DMS 273 treated with DMSO at 0.1 percent for 48 hours (cell line): Measurements from ENCODE around the gene HOXD3.

ENCODE experiments used
- DNase-seq: peaks from one replicate; lab custom pipeline; 2025; lab: John Stamatoyannopoulos, UW

Gene HOXD3

DNA sequence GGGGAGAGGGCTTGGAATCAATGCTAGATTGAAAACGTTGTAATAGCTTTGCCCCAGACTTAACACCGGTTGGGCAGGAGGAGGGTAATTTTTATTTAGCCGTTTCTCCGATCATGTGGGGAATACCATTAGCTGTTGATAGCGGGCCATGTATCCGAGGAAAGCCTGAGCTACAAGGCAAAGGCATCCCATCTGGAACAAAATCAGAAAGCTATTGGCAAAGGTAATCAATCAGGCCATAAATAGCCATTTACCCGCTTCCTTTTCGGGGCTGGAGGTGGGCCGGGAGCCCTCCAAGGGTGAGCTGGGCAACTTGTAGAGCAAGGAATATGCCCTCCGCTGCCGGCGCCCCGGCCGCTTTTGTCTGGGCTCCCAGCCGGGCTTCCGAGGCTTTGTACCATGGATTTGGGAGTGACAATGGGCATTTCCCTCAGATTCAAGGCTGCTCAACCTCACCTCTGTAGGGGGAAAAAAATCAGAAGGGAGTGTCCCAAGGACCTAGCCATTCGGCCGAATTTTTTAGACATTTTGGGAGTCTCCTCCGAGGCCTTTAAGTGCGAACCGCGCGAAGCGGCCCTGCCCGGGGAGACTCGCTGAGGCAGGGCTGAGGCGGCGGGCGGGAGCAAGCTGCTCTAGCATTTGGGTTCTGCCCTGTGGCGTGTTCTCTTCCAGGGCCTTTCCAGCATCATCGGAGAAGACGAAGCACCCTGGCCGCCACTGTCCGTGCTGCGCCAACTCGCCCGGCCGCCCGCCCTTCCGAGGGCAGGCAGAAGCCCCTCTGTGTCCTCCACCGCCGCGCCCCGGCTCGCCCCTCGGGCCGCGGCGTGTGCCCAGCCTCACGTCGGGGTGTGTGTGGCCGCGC is 35.7 kb upstream of the HOXD3 start:
- DNase-seq = no peak

DNA sequence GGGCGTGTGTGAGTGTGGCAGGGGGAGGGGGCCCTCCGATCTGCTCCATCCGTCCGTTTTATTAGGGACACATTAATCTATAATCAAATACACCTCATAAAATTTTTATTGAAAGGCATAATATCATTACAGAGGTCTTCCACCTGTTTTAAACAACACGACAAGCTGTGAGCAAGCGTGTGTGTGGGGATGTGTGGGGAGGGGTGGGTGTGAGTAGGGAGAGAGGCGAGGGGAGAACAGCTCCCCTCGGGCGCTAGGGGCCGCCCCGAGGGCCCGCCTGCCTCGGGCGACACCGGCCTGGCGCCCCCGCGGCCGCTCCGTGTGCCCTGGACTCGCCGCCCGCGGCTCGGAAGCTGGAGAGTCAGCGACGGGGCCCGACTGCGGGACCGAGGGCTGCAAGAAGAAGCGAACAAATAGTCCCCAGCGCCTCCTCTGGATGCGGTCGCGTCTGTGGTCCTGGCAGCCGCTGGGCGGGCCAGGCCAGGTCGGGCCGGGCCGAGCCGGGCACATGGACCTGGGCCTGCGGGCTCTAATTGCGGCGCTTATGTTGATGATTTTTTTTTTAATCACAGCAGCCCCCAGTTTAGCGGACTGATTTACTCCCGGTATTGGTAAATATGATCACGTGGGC is 34.9 kb upstream of the HOXD3 start:
- DNase-seq = no peak

DNA sequence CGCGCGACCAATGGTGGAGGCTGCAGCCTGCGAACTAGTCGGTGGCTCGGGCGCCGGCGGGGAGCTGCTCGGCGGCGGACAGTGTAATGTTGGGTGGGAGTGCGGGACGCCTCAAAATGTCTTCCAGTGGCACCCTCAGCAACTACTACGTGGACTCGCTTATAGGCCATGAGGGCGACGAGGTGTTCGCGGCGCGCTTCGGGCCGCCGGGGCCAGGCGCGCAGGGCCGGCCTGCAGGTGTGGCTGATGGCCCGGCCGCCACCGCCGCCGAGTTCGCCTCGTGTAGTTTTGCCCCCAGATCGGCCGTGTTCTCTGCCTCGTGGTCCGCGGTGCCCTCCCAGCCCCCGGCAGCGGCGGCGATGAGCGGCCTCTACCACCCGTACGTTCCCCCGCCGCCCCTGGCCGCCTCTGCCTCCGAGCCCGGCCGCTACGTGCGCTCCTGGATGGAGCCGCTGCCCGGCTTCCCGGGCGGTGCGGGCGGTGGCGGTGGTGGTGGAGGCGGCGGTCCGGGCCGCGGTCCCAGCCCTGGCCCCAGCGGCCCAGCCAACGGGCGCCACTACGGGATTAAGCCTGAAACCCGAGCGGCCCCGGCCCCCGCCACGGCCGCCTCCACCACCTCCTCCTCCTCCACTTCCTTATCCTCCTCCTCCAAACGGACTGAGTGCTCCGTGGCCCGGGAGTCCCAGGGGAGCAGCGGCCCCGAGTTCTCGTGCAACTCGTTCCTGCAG is 34.3 kb upstream of the HOXD3 start, which contains the start of gene HOXD9:
HOXD9 (plus strand) TSS at position 37 of the 728 bp plus-strand sequence; CDS start at position 87, 50 bp downstream.
- no peak for DNase-seq

DNA sequence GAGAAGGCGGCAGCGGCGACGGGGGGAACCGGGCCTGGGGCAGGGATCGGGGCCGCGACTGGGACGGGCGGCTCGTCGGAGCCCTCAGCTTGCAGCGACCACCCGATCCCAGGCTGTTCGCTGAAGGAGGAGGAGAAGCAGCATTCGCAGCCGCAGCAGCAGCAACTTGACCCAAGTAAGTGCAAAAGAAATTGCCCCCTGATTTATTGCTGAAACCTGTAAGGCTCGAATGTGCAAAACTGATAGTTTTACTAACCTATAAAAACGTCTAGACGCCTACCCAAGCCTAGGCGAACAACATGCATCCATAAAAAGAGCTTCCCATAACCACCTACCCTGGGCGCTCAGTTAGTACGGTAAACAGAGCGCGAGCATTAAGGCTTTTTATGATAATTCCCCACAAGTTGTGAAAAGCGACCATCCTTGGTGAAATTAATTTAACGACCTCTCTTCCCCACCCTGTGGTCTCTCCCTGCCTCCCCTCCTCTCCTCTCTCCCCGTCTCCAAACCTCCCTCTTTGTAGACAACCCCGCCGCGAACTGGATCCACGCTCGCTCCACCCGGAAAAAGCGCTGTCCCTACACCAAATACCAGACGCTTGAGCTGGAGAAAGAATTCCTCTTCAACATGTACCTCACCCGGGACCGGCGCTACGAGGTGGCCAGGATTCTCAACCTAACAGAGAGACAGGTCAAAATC is 33.5 kb upstream of the HOXD3 start:
- no peak for DNase-seq

DNA sequence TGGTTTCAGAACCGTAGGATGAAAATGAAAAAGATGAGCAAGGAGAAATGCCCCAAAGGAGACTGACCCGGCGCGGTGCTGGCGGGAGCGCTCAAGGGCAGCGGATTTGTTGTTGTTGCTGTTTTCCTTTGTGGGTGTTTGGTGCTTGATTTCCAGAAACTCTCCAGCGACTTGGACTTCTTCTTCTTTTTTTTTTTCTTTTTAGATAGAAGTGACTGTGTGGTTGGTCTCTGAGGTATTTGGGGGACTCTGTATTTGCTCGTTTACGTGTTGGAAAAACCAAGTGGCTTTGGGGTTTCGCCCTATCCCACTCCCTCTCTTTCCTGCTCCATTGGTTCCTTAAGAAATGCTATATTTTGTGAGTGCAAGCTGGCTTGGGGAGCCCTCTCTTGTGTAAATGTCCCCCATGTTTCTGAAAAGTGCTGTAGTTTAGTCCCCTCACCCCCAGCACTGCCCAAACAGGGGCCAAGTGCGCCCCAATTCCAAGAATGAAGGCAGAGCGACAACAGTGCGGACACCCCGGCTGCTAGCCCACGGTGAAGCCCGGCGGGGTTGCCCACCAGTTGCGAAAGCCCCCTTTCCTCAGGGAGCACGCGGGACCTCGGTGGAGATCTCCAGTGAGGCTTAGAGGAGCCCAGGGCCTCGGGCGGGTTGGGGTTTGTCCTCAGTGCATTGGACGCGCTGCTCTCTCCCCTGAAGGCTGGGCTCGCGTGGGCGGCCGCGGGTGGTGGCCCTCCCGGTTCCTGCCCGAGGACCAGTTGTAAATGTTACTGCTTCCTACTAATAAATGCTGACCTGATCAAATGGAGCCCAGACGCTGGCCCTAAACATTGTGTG is 32.8 kb upstream of the HOXD3 start:
- no peak for DNase-seq

DNA sequence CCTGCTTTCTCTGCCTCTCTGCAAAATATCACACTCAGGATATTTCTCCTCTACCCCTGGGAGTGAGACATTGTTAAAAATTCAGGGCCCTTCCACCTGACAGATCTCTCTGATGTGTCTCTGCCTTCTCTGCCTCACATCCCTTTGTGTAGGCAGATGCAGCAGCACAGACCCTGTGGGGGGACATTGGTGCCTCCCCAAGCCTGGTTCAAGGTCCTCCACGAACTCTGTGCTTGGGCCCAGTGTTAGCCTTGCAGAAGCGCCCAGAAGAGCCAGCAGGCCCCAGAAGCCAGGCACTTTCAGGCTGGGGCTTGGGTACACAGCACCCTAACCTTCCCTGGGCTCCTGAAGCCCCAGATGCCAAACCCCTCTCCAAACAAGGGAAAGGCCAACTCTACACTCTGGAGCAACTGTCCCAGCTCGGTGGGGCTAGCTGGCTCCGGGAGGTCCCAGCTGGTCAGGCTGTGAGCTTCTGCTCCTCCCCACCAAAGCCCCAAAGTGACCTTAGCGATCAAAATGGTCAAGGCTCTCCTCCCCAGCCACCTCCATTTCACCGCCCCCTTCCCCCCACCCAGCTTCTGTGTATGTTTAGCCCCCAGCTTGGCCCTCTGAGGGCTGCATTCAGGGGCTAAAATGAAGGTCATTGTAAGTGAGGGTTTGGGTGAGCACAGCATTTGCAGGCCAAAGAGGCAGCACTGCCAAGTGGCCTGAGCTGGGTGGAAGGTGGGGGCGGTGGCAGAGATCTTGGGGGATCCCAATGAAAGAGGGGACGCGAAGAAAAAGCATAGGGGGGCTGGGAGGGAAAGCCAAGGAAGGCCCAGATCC is 31.9 kb upstream of the HOXD3 start:
- no peak for DNase-seq

DNA sequence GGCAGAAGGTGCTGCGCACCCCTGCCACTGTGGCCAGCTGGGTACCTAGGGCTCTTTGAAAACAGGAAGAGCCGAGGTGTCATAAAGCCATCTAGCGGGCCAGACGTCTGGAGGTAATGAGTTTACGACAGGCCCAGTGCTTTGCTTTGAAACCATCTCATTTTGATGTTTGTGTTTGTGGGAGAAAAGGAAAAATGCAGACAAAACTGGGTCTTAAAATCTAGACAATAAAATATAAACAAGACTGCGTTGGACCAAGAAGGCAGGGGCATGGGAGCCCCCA is 31.4 kb upstream of the HOXD3 start:
- no peak for DNase-seq

DNA sequence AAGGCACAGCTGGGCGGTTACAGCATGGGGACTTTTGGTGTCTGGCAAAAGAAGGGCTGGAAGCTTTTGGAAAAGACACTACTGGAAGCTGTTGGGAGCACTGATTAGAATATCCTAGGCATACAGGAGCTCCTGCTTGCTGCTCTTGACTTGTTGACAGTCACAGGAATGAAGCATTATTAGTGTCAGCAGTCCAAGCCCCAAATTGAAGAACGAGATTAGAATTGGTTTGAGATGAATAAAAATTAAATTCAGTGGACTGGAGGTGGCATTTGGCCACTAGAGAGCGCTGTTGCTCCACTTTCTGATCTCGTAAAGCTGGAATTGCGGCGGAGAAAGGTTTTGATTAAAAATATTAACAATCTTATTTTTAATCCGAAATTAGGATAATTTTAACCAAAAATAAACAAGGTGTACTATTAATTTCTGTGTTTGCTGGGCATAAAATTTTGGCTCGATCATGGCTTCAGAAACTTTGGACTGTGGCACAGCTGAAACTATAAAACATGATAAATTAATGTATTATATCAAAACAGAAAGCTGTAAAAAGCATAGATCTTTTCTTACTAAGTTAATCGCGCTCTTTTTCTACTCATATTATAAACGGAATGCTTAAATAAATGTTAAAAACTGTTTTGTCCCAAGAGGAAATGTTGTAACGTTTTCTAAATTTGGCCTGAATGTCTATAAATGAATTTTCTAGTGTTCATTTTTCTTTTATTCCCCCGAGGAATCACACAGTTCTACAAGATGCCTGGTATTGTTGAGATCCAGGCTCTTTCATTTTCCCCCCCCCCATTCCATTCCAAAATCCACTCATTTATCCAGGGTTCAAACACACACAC is 30.0 kb upstream of the HOXD3 start:
- DNase-seq = no peak

DNA sequence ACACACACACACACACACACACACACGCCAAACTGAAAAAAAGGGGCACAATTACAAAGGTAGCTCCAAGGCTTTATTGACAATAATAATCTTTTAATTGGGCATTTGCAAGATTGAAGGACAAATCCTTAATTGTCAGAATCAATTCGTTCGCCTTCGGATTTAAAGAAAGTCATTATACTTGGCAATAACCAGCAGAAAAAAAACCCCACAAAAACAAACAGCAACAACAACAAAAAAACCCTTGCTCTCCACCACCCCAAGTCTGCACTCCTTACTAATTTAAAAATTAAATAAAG is 29.4 kb upstream of the HOXD3 start:
- no peak for DNase-seq

DNA sequence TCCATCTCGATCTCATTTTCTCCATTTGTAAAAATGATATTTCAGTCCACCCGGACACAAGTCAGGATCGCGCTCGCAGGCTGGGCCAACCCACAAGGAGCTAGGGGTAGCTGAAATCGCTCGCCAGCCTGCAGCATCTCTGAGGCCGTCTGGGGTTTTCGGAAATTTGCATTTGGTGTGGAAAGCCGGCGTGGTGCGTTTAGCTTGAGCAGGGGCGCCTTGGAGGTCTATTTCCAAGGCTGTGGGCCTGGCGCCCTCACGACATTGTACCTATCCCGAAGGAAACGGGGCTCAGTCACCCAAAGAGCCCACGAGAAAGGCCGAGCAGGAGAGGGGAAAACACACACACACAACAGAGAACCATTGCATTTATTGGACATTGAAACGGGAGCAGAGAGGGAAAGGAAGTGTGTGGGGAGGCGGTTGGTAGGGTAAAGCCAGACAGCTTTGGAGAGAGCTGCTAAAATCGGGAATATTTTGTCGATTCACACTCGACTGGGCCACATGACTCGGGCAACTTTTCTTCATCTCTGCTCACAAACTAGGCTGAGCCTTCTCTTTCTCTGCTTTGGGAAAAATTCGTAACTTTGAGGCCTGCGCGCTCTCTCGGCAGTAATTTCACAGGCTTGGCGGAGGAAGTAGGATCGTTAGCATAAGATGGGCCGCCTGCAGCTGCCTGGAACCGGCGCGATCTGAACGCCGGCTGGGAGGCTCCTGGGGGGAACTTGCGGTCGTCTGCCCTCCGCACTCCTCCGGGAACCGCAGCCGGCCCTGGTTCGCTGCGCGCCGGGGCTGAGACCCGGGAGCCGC is 28.7 kb upstream of the HOXD3 start:
- no peak for DNase-seq

DNA sequence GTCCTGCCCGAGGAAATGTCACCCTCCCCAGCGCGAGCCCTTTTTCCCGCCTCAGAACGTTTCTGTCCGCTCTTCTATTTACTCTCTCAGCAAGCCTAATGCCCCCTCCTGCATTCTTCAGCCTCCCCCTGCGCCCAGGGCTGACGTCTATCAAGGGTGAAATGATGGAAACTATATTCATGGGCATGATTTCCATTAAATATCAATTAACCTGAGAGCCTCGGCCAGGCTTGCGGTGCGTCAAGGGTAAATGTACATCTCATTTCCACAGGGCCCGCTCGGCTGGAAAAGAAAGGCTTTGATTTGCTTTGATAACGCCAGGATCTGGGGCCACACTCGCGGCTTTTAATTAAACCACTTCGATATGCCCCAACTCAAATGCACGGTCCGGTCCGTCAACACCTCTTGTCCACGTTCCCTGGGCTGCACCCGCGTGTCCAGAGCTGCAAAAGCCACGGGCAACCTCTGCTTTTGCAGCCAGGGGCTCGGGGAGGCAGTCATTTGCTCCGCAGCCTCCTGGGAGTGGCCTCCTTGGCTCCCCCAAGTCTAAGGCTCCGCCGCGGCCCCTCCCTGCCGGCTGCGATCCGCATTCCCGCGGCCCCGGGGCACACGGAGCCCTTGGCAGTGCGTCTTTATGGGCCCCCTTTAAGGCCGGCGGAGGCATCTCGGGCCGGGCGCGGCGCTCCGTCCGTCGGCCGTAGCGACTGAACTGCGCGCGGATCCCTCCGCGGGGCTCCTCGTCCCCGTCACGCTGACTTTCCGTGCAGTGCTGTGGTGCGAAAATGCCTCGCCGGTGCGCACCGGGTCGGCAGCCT is 27.9 kb upstream of the HOXD3 start, which contains the start of gene HOXD8:
HOXD8 (plus strand) TSS at position 724 of the 815 bp plus-strand sequence. CDS start 662 bp downstream, outside the sequence.
- DNase-seq = no peak

DNA sequence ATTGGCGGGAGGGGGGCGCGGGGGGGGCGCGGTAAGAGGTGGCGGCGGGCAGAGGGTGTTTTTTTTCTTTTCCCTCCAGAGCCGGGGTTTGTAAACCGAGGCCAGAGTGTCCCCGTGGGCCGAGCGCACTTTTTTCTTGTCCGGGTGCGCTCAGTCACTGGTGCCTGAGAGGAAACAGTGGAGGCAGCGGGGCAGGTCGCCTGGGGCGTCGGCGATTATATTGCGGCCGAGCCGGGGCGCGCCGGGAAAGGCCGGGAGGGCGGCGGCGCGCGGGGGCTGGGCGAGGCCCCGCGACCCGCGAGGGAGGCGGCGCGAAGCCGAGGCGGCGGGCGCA is 27.3 kb upstream of the HOXD3 start:
- DNase-seq = no peak

DNA sequence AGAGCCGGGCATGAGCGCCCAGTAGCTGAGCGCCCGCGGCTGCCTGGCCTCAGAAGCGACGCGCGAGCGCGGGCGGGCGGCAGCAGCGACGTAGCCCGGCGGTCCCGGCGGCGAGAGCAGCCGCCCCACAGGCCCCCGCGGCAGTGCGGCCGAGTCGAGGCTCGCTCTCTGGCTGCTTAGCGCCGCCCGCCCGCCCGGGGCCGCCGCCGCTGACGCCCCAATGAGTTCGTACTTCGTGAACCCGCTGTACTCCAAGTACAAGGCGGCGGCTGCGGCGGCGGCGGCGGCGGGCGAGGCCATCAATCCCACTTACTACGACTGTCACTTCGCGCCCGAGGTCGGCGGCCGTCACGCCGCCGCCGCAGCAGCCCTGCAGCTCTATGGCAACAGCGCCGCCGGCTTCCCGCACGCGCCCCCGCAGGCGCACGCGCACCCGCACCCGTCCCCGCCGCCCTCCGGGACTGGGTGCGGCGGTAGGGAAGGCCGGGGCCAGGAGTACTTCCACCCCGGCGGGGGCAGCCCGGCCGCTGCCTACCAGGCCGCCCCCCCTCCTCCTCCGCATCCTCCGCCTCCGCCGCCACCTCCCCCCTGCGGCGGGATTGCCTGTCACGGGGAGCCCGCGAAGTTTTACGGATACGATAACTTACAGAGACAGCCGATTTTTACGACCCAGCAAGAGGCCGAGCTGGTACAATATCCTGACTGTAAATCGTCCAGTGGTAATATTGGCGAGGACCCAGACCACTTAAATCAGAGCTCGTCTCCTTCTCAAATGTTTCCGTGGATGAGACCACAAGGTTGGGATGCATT is 26.8 kb upstream of the HOXD3 start:
- DNase-seq = no peak

DNA sequence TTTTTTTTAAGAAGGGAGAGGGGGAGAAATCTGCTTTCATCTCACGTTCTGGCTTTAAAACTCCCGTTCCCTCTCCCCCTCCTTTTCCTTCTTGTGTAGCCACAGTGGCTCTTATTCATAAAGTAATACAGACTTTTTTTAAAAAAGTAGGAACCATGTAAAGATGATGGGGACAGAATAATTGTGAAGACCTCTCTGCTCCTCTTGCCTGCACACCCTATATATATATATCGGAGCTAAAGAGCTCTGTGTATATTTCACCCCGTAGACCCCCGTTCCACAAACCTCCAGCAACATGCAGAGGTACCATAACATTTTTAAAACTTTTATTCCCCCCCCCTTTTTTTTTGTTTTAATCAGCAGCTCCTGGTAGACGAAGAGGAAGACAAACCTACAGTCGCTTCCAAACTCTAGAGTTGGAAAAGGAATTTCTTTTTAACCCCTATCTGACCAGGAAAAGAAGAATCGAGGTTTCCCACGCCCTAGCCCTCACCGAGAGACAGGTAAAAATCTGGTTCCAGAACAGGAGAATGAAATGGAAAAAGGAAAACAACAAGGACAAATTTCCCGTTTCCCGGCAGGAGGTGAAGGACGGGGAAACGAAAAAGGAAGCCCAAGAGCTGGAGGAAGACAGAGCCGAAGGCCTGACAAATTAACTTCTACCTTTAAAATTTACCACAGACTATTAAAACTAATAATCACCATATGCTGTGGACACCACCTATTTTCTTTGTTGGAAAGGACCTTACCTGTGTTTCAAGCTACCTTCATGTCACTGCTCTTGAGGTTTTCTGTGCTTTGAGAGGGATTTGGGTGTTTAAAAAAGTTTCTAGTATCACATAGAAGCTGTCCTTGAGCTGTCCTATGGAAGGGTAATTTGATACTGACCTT is 25.9 kb upstream of the HOXD3 start:
- DNase-seq = no peak

DNA sequence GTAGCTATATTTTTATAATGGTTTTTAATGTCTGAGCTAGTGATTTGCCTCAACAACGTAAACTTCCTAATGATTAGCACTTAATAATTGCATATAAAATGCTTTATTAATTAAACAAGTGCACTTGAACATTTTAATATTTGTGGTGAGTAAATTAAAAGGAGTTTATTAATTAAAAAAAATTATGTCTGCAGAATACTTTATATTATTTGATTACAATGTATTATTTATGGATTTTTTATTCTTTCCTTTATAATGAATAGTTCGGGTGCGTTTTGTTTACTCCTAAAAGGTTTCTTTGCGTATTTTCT is 25.3 kb upstream of the HOXD3 start:
- no peak for DNase-seq
